ENCODE measurements around the gene GBE1. TPM values are rescaled to one million over a fixed set of nuclear protein-coding genes. Genes with fewer than 3 reads are reported as not detected.

Gene GBE1
- total and polyA plus RNA-seq, 9 of the 15 experiments (the other 6 are each of a cell fraction or from before 2014, with no cell fraction given), result 7.9 to 25.6 (median 13.1) TPM

- Histone ChIP-seq H3K4me2 (ENCODE audit: insufficient read depth, low read length) (no peak overlapping the region), H3K9ac (ENCODE audit: insufficient read depth in 1 of 2, low read depth in 2 of 2, low read length in 2 of 2) (no peak overlapping the region), H3K4me1 (replicated peaks in 1 of 2; ENCODE audit: control insufficient read depth in 2 of 2, insufficient read depth in 2 of 2, low read length in 2 of 2) (peaks cover 0 to 2% of the 10 kb centered on the region in 2 experiments; a peak in 2 of 5 replicates), H3K9me3 (replicated peaks; ENCODE audit: control insufficient read depth, insufficient read depth, low read depth, low read length) (no peaks in the 10 kb centered on the region), H3K27ac (ENCODE audit: extremely low read depth, low read depth, low read length) (no peak overlapping the region), H3K36me3 (ENCODE audit: control insufficient read depth, insufficient read depth, low read length) (no peaks in the 10 kb centered on the region), H2AFZ (ENCODE audit: low read depth, low read length) (no peak overlapping the region), H3K4me3 (no peak overlapping the region), H3K9me1 (ENCODE audit: control insufficient read depth, insufficient read depth, low read length) (no peaks in the 10 kb centered on the region), H4K20me1 (replicated peaks; ENCODE audit: control insufficient read depth, insufficient read depth, low read length) (no peaks in the 10 kb centered on the region), H3K27me3 (ENCODE audit: control insufficient read depth in 2 of 2, insufficient read depth in 2 of 2, low read length in 2 of 2) (no peaks in the 10 kb centered on the region), H3K79me2 (ENCODE audit: control insufficient read depth, insufficient read depth, low read length) (no peaks in the 10 kb centered on the region)
- DNase-seq (ENCODE audit: extremely low read depth in 1 of 4, low spot score in 3 of 4), result no peak
- CTCF ChIA-PET (ENCODE audit: low intra/inter-chr PET ratio), result interaction anchor here (0.5 kb wide), 1 partner anchor 123 kb away, joined by 3 read pairs; no protein-coding TSS in a partner anchor
- no peak for ATAC-seq
- intact Hi-C loops (cut with micrococcal nuclease) (no loop called here), in situ Hi-C loops (cut with MboI) (no loop called here)
- 71% methylated on average over 4 of the region's 4 CpGs for WGBS (ENCODE audit: insufficient coverage, low coverage, missing lambda C conversion rate)
- no peak for FAIRE-seq
- POLR2A ChIA-PET, result no interaction called here
- no TSS peak for BruUV-seq (replicated peaks)
- TF ChIP-seq RBM14 (IDR thresholded peaks at IDR 0.05; ENCODE audit: borderline replicate concordance, insufficient read depth, low read depth, low read length) (no peak), GATAD2A (IDR thresholded peaks at IDR 0.05) (no peak), GABPA (tag; conservative IDR thresholded peaks at IDR 0.05; ENCODE audit: low read depth) (no peak), C11orf30 (IDR thresholded peaks at IDR 0.05; ENCODE audit: low read depth) (no peak), ZNF140 (CRISPR knock-in tag; IDR thresholded peaks at IDR 0.05) (no peak), PHF8 (IDR thresholded peaks at IDR 0.05; ENCODE audit: borderline replicate concordance, low read length) (no peak), ZFP1 (CRISPR knock-in tag; IDR thresholded peaks at IDR 0.05) (no peak), HNRNPK (IDR thresholded peaks at IDR 0.05; ENCODE audit: low read depth, low read length, poor library complexity, severe bottlenecking) (no peak), CBFA2T3 (IDR thresholded peaks at IDR 0.05) (no peak), MECOM (CRISPR knock-in tag; IDR thresholded peaks at IDR 0.05) (no peak), TRIM25 (IDR thresholded peaks at IDR 0.05; ENCODE audit: borderline replicate concordance) (no peak), ARID3A (IDR thresholded peaks at IDR 0.05; ENCODE audit: borderline replicate concordance, low read depth, low read length) (no peak), TGIF2 (CRISPR knock-in tag; IDR thresholded peaks at IDR 0.05) (no peak), MCM2 (IDR thresholded peaks at IDR 0.05; ENCODE audit: low read depth) (no peak), ZNF224 (CRISPR knock-in tag; IDR thresholded peaks at IDR 0.05) (no peak)
- TF ChIP-seq, protein P1, sequence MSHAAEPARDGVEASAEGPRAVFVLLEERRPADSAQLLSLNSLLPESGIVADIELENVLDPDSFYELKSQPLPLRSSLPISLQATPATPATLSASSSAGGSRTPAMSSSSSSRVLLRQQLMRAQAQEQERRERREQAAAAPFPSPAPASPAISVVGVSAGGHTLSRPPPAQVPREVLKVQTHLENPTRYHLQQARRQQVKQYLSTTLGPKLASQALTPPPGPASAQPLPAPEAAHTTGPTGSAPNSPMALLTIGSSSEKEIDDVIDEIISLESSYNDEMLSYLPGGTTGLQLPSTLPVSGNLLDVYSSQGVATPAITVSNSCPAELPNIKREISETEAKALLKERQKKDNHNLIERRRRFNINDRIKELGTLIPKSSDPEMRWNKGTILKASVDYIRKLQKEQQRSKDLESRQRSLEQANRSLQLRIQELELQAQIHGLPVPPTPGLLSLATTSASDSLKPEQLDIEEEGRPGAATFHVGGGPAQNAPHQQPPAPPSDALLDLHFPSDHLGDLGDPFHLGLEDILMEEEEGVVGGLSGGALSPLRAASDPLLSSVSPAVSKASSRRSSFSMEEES (CRISPR knock-in tag; IDR thresholded peaks at IDR 0.05), result no peak
- TF ChIP-seq, protein P2, sequence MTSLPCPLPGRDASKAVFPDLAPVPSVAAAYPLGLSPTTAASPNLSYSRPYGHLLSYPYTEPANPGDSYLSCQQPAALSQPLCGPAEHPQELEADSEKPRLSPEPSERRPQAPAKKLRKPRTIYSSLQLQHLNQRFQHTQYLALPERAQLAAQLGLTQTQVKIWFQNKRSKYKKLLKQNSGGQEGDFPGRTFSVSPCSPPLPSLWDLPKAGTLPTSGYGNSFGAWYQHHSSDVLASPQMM (CRISPR knock-in tag; IDR thresholded peaks at IDR 0.05), result no peak
These were observed 217.1 kb downstream of the GBE1 start for GRCh38 chr3:81544385-81544784.
